Activated B cell treated with CpG ODN at 0.5 μM for 24 hours (primary cell): ENCODE results near the gene LRRC1. TPM values are rescaled to one million over a fixed set of nuclear protein-coding genes. Genes with fewer than 3 reads are reported as not detected.
"Not testable (repeated sequence)": the region's sequence is repeated elsewhere in the genome, so short reads cannot be mapped to it uniquely, and the experiment has no call there.

Experiments used
- ATAC-seq: fragments of 200-7000 bp; cut with Tn5 transposase; one replicate; pipeline ENCODE4 v1.10.0; 2021; ENCODE audit warnings: low read depth, mild to moderate bottlenecking, moderate library complexity
- CTCF ChIA-PET: fragments of 350-600 bp; sonication (Branson Sonifier 250); formaldehyde crosslinking; loops from one replicate; lab custom pipeline; 2021; ENCODE audit warnings: antibody characterized with exemption; lab: Charles Lee
- POLR2A ChIA-PET: fragments of 350-600 bp; sonication (Branson Sonifier 250); formaldehyde crosslinking; loops from one replicate; lab custom pipeline; 2021; ENCODE audit warnings: antibody characterized with exemption; lab: Charles Lee
- DNase-seq: peaks from one replicate; pipeline ENCODE4 v3.0.0; 2022
- H3K27ac Mint-ChIP-seq: one replicate; pipeline ENCODE4 v1.8.0; 2020; ENCODE audit warnings: mixed read lengths
- H3K27me3 Mint-ChIP-seq: one replicate; pipeline ENCODE4 v1.8.0; 2021; ENCODE audit warnings: mixed read lengths
- H3K36me3 Mint-ChIP-seq: one replicate; pipeline ENCODE4 v1.8.0; 2021; ENCODE audit warnings: low read depth, mixed read lengths
- H3K4me1 Mint-ChIP-seq: one replicate; pipeline ENCODE4 v1.8.0; 2021; ENCODE audit warnings: mixed read lengths
- H3K4me3 Mint-ChIP-seq: one replicate; pipeline ENCODE4 v1.8.0; 2020; ENCODE audit warnings: mild to moderate bottlenecking, mixed read lengths
- H3K9me3 Mint-ChIP-seq: one replicate; pipeline ENCODE4 v1.8.0; 2020; ENCODE audit warnings: mixed read lengths
- intact Hi-C: fragments of 100-400 bp; cut with micrococcal nuclease; formaldehyde crosslinking; loops from one replicate; pipeline ENCODE4 v1.15.1; 2024
- total RNA-seq: library from RNA; stranded (reverse); gene quantifications from 2 replicates; pipeline ENCODE4 v1.2.3, GENCODE V29; 2022
- TF ChIP-seq, protein P1 (sequence below): fragments of 200-600 bp; IDR thresholded peaks from one replicate; pipeline ENCODE4 v1.8.0; 2022; ENCODE audit warnings: antibody characterized with exemption, mild to moderate bottlenecking

Gene LRRC1
- total RNA-seq, 1 donor from 2014 or later, result 4.7 TPM

- H3K4me3 Mint-ChIP-seq, result no peak overlapping the region
- intact Hi-C loops, result no loop called here
- POLR2A ChIA-PET, result no interaction called here
- CTCF ChIA-PET, result no interaction called here
- no peaks in the 10 kb centered on the region for H3K4me1 Mint-ChIP-seq
- no peaks in the 10 kb centered on the region for H3K36me3 Mint-ChIP-seq
- ATAC-seq (no peak), DNase-seq (no peak)
- TF ChIP-seq, protein P1, sequence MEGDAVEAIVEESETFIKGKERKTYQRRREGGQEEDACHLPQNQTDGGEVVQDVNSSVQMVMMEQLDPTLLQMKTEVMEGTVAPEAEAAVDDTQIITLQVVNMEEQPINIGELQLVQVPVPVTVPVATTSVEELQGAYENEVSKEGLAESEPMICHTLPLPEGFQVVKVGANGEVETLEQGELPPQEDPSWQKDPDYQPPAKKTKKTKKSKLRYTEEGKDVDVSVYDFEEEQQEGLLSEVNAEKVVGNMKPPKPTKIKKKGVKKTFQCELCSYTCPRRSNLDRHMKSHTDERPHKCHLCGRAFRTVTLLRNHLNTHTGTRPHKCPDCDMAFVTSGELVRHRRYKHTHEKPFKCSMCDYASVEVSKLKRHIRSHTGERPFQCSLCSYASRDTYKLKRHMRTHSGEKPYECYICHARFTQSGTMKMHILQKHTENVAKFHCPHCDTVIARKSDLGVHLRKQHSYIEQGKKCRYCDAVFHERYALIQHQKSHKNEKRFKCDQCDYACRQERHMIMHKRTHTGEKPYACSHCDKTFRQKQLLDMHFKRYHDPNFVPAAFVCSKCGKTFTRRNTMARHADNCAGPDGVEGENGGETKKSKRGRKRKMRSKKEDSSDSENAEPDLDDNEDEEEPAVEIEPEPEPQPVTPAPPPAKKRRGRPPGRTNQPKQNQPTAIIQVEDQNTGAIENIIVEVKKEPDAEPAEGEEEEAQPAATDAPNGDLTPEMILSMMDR, result no peak
- no peaks in the 10 kb centered on the region for H3K9me3 Mint-ChIP-seq
- H3K27ac Mint-ChIP-seq, result no peak overlapping the region
- H3K27me3 Mint-ChIP-seq, result peaks cover 4% of the 10 kb centered on the region
These were observed 22.8 kb upstream of the LRRC1 start for GRCh38 chr6:53771785-53772624.

GRCh38 chr6:53773044-53773696 is 21.6 kb upstream of the LRRC1 start:
- Mint-ChIP-seq H3K27ac (no peak overlapping the region), H3K9me3 (no peaks in the 10 kb centered on the region), H3K4me3 (no peak overlapping the region), H3K27me3 (peaks cover 4% of the 10 kb centered on the region), H3K36me3 (no peaks in the 10 kb centered on the region), H3K4me1 (no peaks in the 10 kb centered on the region)
- CTCF ChIA-PET, result no interaction called here
- ATAC-seq (no peak), DNase-seq (no peak)
- TF ChIP-seq, protein P1, result no peak
- POLR2A ChIA-PET, result no interaction called here
- intact Hi-C loops, result no loop called here

DNA sequence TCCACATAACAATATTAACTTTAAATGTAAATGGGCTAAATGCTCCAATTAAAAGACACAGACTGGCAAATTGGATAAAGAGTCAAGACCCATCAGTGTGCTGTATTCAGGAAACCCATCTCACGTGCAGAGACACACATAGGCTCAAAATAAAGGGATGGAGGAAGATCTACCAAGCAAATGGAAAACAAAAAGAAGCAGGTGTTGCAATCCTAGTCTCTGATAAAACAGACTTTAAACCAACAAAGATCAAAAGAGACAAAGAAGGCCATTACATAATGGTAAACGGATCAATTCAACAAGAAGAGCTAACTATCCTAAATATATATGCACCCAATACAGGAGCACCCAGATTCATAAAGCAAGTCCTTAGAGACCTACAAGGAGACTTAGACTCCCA is 18.7 kb upstream of the LRRC1 start:
- H3K4me3 Mint-ChIP-seq, DNase-seq, ATAC-seq, H3K27ac Mint-ChIP-seq, POLR2A ChIA-PET, H3K36me3 Mint-ChIP-seq, H3K27me3 Mint-ChIP-seq, intact Hi-C loops, H3K4me1 Mint-ChIP-seq, H3K9me3 Mint-ChIP-seq, CTCF ChIA-PET: not testable (repeated sequence)

DNA sequence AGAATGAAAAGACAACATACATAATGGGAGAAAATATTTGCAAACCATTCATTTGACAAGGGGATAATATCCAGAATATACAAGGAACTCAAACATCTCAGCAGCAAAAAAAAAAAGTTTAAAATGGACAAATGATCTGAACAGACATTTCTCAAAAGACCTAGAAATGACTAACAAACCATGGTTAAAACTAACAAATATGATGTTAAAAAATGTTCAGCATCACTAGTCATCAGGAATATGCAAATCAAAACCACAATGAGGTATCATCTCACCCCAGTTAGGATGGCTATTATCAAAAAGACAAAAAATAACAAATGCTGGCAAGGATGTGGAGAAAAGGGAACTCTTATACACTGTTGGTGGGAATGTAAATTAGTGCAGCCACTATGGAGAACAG is 9.8 kb upstream of the LRRC1 start:
- H3K4me1 Mint-ChIP-seq, intact Hi-C loops, POLR2A ChIA-PET, H3K27ac Mint-ChIP-seq, H3K27me3 Mint-ChIP-seq, CTCF ChIA-PET, H3K4me3 Mint-ChIP-seq, DNase-seq, ATAC-seq: not testable (repeated sequence)
- Mint-ChIP-seq H3K9me3 (peaks cover 17% of the 10 kb centered on the region), H3K36me3 (peaks cover 10% of the 10 kb centered on the region)

DNA sequence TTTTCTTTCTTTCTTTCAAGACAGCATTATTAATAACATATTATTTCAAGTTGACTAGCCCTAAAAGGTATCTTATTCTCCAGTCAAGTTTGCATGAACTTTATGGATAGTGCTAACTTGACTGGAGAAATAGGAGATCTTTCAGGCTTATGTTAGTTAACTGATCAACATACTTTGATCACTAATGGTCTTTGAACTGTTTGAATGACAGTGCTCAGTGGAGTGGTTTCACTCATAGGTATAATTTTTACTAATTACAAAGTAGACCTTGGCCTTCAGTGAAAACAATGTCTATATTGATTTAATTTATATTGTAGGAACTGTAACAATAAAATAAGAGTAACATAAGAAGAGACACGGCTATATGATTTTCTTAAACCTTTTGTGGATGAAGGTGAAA is 8.0 kb upstream of the LRRC1 start:
- Mint-ChIP-seq H3K4me3 (no peak overlapping the region), H3K27ac (no peak overlapping the region), H3K27me3 (no peaks in the 10 kb centered on the region), H3K4me1 (peaks cover 9% of the 10 kb centered on the region), H3K36me3 (peaks cover 7% of the 10 kb centered on the region), H3K9me3 (peaks cover 11% of the 10 kb centered on the region)
- intact Hi-C loops, result no loop called here
- TF ChIP-seq, protein P1, result no peak
- POLR2A ChIA-PET, result no interaction called here
- CTCF ChIA-PET, result no interaction called here
- ATAC-seq, result no peak
- DNase-seq, result no peak

- Mint-ChIP-seq H3K27me3 (peaks cover 2% of the 10 kb centered on the region), H3K9me3 (peaks cover 4% of the 10 kb centered on the region), H3K4me3 (no peak overlapping the region), H3K36me3 (peaks cover 17% of the 10 kb centered on the region), H3K4me1 (peaks cover 15% of the 10 kb centered on the region), H3K27ac (no peak overlapping the region)
- DNase-seq (no peak), ATAC-seq (no peak)
- intact Hi-C loops, result loop anchor here (10.0 kb wide), 2 partner anchors 1126 to 1506 kb away; partner anchors contain the start of gene MCM3
- ChIA-PET POLR2A (no interaction called here), CTCF (no interaction called here)
- TF ChIP-seq, protein P1, result no peak
These were observed 3.9 kb upstream of the LRRC1 start for GRCh38 chr6:53790886-53791285.
